HCT116 (cell line): ENCODE results near the gene RGS6. TPM values are rescaled to one million over a fixed set of nuclear protein-coding genes. Genes with fewer than 3 reads are reported as not detected.

ENCODE experiments used
- ATAC-seq: fragments of 200-7000 bp; cut with Tn5 transposase; 2 replicates; pipeline ENCODE4 v1.9.1; 2020; ENCODE audit warnings: mild to moderate bottlenecking, moderate library complexity
- BruUV-seq: library from RNA; stranded (reverse); fragments of 400-500 nt; replicated peaks from 2 replicates; lab custom pipeline; 2021; lab: Mats Ljungman, UMichigan
- CTCF ChIA-PET: fragments of 300-600 bp; sonication (Branson Sonifier 250); formaldehyde crosslinking; loops from one replicate; lab custom pipeline; 2021; ENCODE audit warnings: antibody characterized with exemption; lab: Charles Lee
- POLR2A ChIA-PET: fragments of 300-600, 350-600 bp; sonication (Branson Sonifier 250); formaldehyde crosslinking; loops from one replicate; lab custom pipeline; 2021; ENCODE audit warnings: antibody characterized with exemption; lab: Charles Lee
- RAD21 ChIA-PET, 2 experiments: fragments of 300-600 bp; sonication (Branson Sonifier 250); formaldehyde crosslinking; loops; one replicate each; lab custom pipeline; 2023; ENCODE audit warnings: low total read pairs in 2 of 2; ENCODE audit not compliant: uncharacterized antibody in 2 of 2, unreplicated experiment in 2 of 2, low non-redundant PET in 1 of 2; lab: Charles Lee
- DNase-seq: peaks from one replicate; pipeline ENCODE4 v3.0.0-alpha.2; 2010; ENCODE audit warnings: low read depth, low spot score
- H2AFZ ChIP-seq: fragments of 200-600 bp; shearing (Covaris generic), sonication (generic); 2 replicates; pipeline ENCODE4 v1.6.1; 2017; ENCODE audit warnings: low read depth, mixed run types, mixed read lengths, antibody characterized with exemption, low read length; ENCODE audit not compliant: poor library complexity, severe bottlenecking
- H3K27ac ChIP-seq: 2 replicates; pipeline ENCODE4 v1.5.1; 2012; ENCODE audit warnings: low read depth, low read length
- H3K27me3 ChIP-seq: fragments of 200-600 bp; sonication (generic); 2 replicates; pipeline ENCODE4 v1.6.1; 2016; ENCODE audit warnings: mixed run types, low read length, mixed read lengths; ENCODE audit not compliant: insufficient read depth
- H3K36me3 ChIP-seq, 2 experiments: fragments of 200-500 bp in 1 of 2; fragments of 200-600 bp in 1 of 2; sonication (Bioruptor generic) in 1 of 2; sonication (generic) in 1 of 2; 2 replicates each; pipeline versions ENCODE4 v1.5.1 to v1.6.1; 2014 to 2016; ENCODE audit warnings: low read length in 2 of 2, inconsistent platforms in 1 of 2, mixed read lengths in 1 of 2, mixed run types in 1 of 2; ENCODE audit not compliant: insufficient read depth in 2 of 2, control insufficient read depth in 1 of 2
- H3K4me1 ChIP-seq, 2 experiments: fragments of 200-600 bp in 1 of 2; sonication (generic) in 1 of 2; 2 replicates each; pipeline versions ENCODE4 v1.5.1 to v1.6.1; 2012 to 2017; ENCODE audit warnings: low read length in 2 of 2, inconsistent platforms in 1 of 2, mild to moderate bottlenecking in 1 of 2, mixed read lengths in 1 of 2, mixed run types in 1 of 2, moderate library complexity in 1 of 2; ENCODE audit not compliant: insufficient read depth in 2 of 2, control insufficient read depth in 1 of 2
- H3K4me2 ChIP-seq: fragments of 200-600 bp; sonication (generic); 2 replicates; pipeline ENCODE4 v1.6.1; 2017; ENCODE audit warnings: mixed run types, low read length, mixed read lengths
- H3K4me3 ChIP-seq, 2 experiments: fragments of 200-600 bp in 1 of 2; sonication (generic) in 1 of 2; replicated peaks in 1 of 2; 2 replicates each; pipeline ENCODE4 v1.5.1; 2011 to 2016; ENCODE audit warnings: low read length in 2 of 2, control low read depth in 1 of 2, low read depth in 1 of 2, mild to moderate bottlenecking in 1 of 2, mixed read lengths in 1 of 2, mixed run types in 1 of 2
- H3K79me2 ChIP-seq: fragments of 200-600 bp; sonication (generic); 2 replicates; pipeline ENCODE4 v1.6.1; 2017; ENCODE audit warnings: mild to moderate bottlenecking, mixed run types, low read length, moderate library complexity, mixed read lengths; ENCODE audit not compliant: insufficient read depth
- H3K9ac ChIP-seq: fragments of 200-600 bp; sonication (generic); 2 replicates; pipeline ENCODE4 v1.6.1; 2016; ENCODE audit warnings: low read length, mixed read lengths
- H3K9me2 ChIP-seq: fragments of 200-600 bp; sonication (generic), shearing (Covaris generic); 2 replicates; pipeline ENCODE4 v1.6.1; 2017; ENCODE audit warnings: mixed run types, mild to moderate bottlenecking, moderate library complexity; ENCODE audit not compliant: insufficient read depth
- H3K9me3 ChIP-seq, 2 experiments: fragments of 200-500 bp in 1 of 2; fragments of 200-600 bp in 1 of 2; sonication (Bioruptor generic) in 1 of 2; sonication (generic) in 1 of 2; 2 replicates each; pipeline ENCODE4 v1.6.1; 2014 to 2017; ENCODE audit warnings: low read length in 2 of 2, mixed read lengths in 2 of 2, inconsistent platforms in 1 of 2, low read depth in 1 of 2, mild to moderate bottlenecking in 1 of 2, mixed run types in 1 of 2, moderate library complexity in 1 of 2; ENCODE audit not compliant: control insufficient read depth in 1 of 2, insufficient read depth in 1 of 2
- H4K20me1 ChIP-seq: fragments of 200-600 bp; sonication (generic), shearing (Covaris generic); 2 replicates; pipeline ENCODE4 v1.6.1; 2017; ENCODE audit warnings: mixed run types, mild to moderate bottlenecking, moderate library complexity; ENCODE audit not compliant: insufficient read depth
- ATF3 ChIP-seq: IDR thresholded peaks from 2 replicates; pipeline ENCODE4 v1.6.1; 2012
- CBX3 ChIP-seq: IDR thresholded peaks from 2 replicates; pipeline ENCODE4 v1.6.1; 2012; ENCODE audit warnings: low read depth
- CEBPB ChIP-seq: IDR thresholded peaks from 2 replicates; pipeline ENCODE4 v1.6.1; 2012; ENCODE audit warnings: low read depth
- CTCF ChIP-seq, 3 experiments: fragments of 200-600 bp in 1 of 3; sonication (generic) in 1 of 3; IDR thresholded peaks in 2 of 3; conservative IDR thresholded peaks in 1 of 3; 2 replicates each; pipeline ENCODE4 v1.5.1; 2012 to 2017; ENCODE audit warnings: low read depth in 2 of 3, low read length in 2 of 3, antibody characterized with exemption in 1 of 3, borderline replicate concordance in 1 of 3, control low read depth in 1 of 3, mild to moderate bottlenecking in 1 of 3, mixed read lengths in 1 of 3, mixed run types in 1 of 3, moderate library complexity in 1 of 3; ENCODE audit not compliant: insufficient read depth in 1 of 3
- EGR1 ChIP-seq: IDR thresholded peaks from 2 replicates; pipeline ENCODE4 v1.6.1; 2012; ENCODE audit warnings: low read depth
- EZH2 ChIP-seq: fragments of 200-600 bp; sonication (generic); IDR thresholded peaks from 2 replicates; pipeline ENCODE4 v1.6.1; 2017; ENCODE audit warnings: antibody characterized with exemption, mixed run types
- EZH2phosphoT487 ChIP-seq: fragments of 200-600 bp; IDR thresholded peaks from 2 replicates; pipeline ENCODE4 v1.6.1; 2018; ENCODE audit warnings: antibody characterized with exemption, borderline replicate concordance
- POLR2AphosphoS5 ChIP-seq: IDR thresholded peaks from 2 replicates; pipeline ENCODE4 v1.6.1; 2011; ENCODE audit warnings: mild to moderate bottlenecking, low read depth, low read length, moderate library complexity
- RAD21 ChIP-seq: IDR thresholded peaks from 2 replicates; pipeline ENCODE4 v1.6.1; 2012; ENCODE audit warnings: low read depth, mild to moderate bottlenecking
- SIN3A ChIP-seq: IDR thresholded peaks from 2 replicates; pipeline ENCODE4 v1.6.1; 2012; ENCODE audit warnings: low read depth
- TCF7L2 ChIP-seq: IDR thresholded peaks from 2 replicates; pipeline ENCODE4 v1.7.0; 2011; ENCODE audit warnings: borderline replicate concordance, inconsistent platforms; ENCODE audit not compliant: insufficient read depth, insufficient read length; ENCODE audit errors: extremely low read depth
- YY1 ChIP-seq: IDR thresholded peaks from 2 replicates; pipeline ENCODE4 v1.6.1; 2011; ENCODE audit warnings: low read length, low read depth, moderate library complexity, mild to moderate bottlenecking; ENCODE audit not compliant: insufficient replicate concordance; ENCODE audit errors: extremely low read depth
- ZBTB33 ChIP-seq: IDR thresholded peaks from 2 replicates; pipeline ENCODE4 v1.6.1; 2011; ENCODE audit warnings: mild to moderate bottlenecking, low read length, moderate library complexity; ENCODE audit not compliant: insufficient replicate concordance; ENCODE audit errors: extremely low read depth
- ZFX ChIP-seq: fragments of 450-650 bp; IDR thresholded peaks from 2 replicates; pipeline ENCODE4 v1.6.1; 2017
- intact Hi-C: fragments of 100-400 bp; cut with micrococcal nuclease; formaldehyde crosslinking; loops from 2 replicates; pipeline ENCODE4 v1.10.0; 2022
- total RNA-seq: library from RNA; stranded (reverse); gene quantifications from one replicate; pipeline ENCODE4 v1.2.1, GENCODE V29; 2021; ENCODE audit not compliant: unreplicated experiment

RGS6 gene
- total RNA-seq, 1 experiment from 2014 or later: 4.7 TPM

GRCh38 chr14:72008666-72009065, 76.4 kb downstream of the RGS6 start:
- intact Hi-C loops: no loop called here
- POLR2A ChIA-PET: no interaction called here
- H3K36me3 ChIP-seq: no peaks in the 10 kb centered on the region
- CTCF ChIA-PET: no interaction called here
- H3K4me1 ChIP-seq: no peaks in the 10 kb centered on the region
- no peaks in the 10 kb centered on the region for H3K27me3 ChIP-seq
- no peak for TF ChIP-seq EGR1
- no peak for TF ChIP-seq POLR2AphosphoS5
- TF ChIP-seq, all 23 proteins: peak for 0
- ATAC-seq (no peak), DNase-seq (no peak)
- BruUV-seq: no TSS peak
- Histone ChIP-seq H2AFZ (no peak overlapping the region), H3K79me2 (no peaks in the 10 kb centered on the region), H3K4me2 (no peak overlapping the region), H3K9me2 (no peaks in the 10 kb centered on the region), H4K20me1 (no peaks in the 10 kb centered on the region), H3K27ac (no peak overlapping the region), H3K9me3 (no peaks in the 10 kb centered on the region), H3K4me3 (no peak overlapping the region), H3K9ac (no peak overlapping the region)
- RAD21 ChIA-PET: no interaction called here

- intact Hi-C loops: no loop called here
Measured at GRCh38 chr14:72010474-72010873, 78.2 kb downstream of the RGS6 start.

More at GRCh38 chr14:72010474-72010873, 78.2 kb downstream of the RGS6 start:
- no peaks in the 10 kb centered on the region for H3K9me2 ChIP-seq
- TF ChIP-seq CBX3: no peak
- no peak for TF ChIP-seq ATF3
- TF ChIP-seq ZBTB33: no peak
- TF ChIP-seq SIN3A: no peak
- TF ChIP-seq YY1: no peak
- no peak for TF ChIP-seq ZFX
- no peak for TF ChIP-seq EZH2phosphoT487
- no peak for TF ChIP-seq CTCF (IDR thresholded peaks at IDR 0.05 in 2 of 3, conservative IDR thresholded peaks at IDR 0.05 in 1 of 3; ENCODE audit: borderline replicate concordance in 1 of 3, insufficient read depth in 1 of 3, low read depth in 2 of 3, low read length in 2 of 3)
- TF ChIP-seq EGR1: no peak
- TF ChIP-seq TCF7L2: no peak
- no peak for TF ChIP-seq EZH2
- no peak for TF ChIP-seq CEBPB
- no peak for TF ChIP-seq RAD21
- H3K36me3 ChIP-seq: no peaks in the 10 kb centered on the region
- ChIA-PET POLR2A (no interaction called here), RAD21 (no interaction called here), CTCF (interaction anchor here (1.4 kb wide), 1 partner anchor 12 kb away, joined by 4 read pairs; no protein-coding TSS in a partner anchor)
- H3K79me2 ChIP-seq: no peaks in the 10 kb centered on the region
- no peak overlapping the region for H3K4me2 ChIP-seq
- H3K27me3 ChIP-seq: no peaks in the 10 kb centered on the region
- no peaks in the 10 kb centered on the region for H4K20me1 ChIP-seq
- no peak overlapping the region for H3K27ac ChIP-seq
- no peak for DNase-seq
- H3K9ac ChIP-seq: no peak overlapping the region
- no peak overlapping the region for H2AFZ ChIP-seq
- no peak for ATAC-seq
- no peaks in the 10 kb centered on the region for H3K9me3 ChIP-seq
- no peak overlapping the region for H3K4me3 ChIP-seq
- no peaks in the 10 kb centered on the region for H3K4me1 ChIP-seq
- no TSS peak for BruUV-seq
